ENCODE data around the gene EHBP1L1. TPM values are rescaled to one million over a fixed set of nuclear protein-coding genes. Genes with fewer than 3 reads are reported as not detected.
A peak's percentile ranks its signal among the peaks of the same experiment; 100 is the strongest.

Gene EHBP1L1
- total and polyA plus RNA-seq, 2 of the 13 experiments (the other 11 are each of a cell fraction or from before 2014, with no cell fraction given): 8.3 to 10.6 TPM

DNA sequence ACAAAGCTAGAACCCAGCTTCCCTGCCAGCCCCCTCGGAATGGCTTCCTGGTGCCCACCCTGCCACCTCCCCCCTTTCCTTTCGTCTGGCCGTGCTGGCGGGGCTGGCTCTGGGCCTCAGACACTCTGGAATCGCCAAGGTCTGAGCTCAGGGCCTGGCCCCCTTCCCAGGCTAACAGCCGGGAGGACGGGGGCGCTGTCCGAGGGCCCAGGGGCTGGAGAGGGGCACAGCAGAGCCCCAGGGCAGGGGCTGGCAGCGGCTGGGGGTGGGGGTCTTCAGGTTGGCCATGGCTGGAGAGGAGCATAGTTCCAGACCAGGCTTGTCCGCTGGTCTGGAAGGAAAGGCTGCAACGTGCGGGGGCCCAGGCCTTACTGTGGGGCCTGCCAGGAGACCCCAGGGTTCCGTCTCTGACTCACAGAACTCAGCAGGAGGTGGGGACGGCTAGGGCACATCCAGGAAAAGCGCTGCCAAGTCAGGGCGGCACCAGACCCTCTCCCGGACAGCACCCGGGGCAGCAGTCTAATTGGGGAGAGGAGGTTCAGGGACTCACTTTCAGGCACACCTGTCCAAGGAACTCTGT lies 16.8 kb upstream of the EHBP1L1 start (continued):
- 0 out of 2 replicates have a peak, but pooled peaks have one; percentile 41 for TF ChIP-seq NRL (CRISPR knock-in tag; IDR thresholded peaks at IDR 0.05; ENCODE audit: borderline replicate concordance)
- no peak for TF ChIP-seq NCOA2 (CRISPR knock-in tag; IDR thresholded peaks at IDR 0.05)
- TF ChIP-seq ZNF484 (CRISPR knock-in tag; IDR thresholded peaks at IDR 0.05; ENCODE audit: borderline replicate concordance, low read depth): no peak
- TF ChIP-seq ZNF660 (CRISPR knock-in tag; IDR thresholded peaks at IDR 0.05; ENCODE audit: borderline replicate concordance, low read depth): no peak
- TF ChIP-seq ZFX (CRISPR knock-in tag; IDR thresholded peaks at IDR 0.05; ENCODE audit: low read depth): peak; percentile 61
- TF ChIP-seq CSRNP1 (CRISPR knock-in tag; IDR thresholded peaks at IDR 0.05): 0 out of 2 replicates have a peak, but pooled peaks have one; percentile 5
- TF ChIP-seq, protein P1, sequence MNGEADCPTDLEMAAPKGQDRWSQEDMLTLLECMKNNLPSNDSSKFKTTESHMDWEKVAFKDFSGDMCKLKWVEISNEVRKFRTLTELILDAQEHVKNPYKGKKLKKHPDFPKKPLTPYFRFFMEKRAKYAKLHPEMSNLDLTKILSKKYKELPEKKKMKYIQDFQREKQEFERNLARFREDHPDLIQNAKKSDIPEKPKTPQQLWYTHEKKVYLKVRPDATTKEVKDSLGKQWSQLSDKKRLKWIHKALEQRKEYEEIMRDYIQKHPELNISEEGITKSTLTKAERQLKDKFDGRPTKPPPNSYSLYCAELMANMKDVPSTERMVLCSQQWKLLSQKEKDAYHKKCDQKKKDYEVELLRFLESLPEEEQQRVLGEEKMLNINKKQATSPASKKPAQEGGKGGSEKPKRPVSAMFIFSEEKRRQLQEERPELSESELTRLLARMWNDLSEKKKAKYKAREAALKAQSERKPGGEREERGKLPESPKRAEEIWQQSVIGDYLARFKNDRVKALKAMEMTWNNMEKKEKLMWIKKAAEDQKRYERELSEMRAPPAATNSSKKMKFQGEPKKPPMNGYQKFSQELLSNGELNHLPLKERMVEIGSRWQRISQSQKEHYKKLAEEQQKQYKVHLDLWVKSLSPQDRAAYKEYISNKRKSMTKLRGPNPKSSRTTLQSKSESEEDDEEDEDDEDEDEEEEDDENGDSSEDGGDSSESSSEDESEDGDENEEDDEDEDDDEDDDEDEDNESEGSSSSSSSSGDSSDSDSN (CRISPR knock-in tag; IDR thresholded peaks at IDR 0.05): no peak
- TF ChIP-seq CENPT (CRISPR knock-in tag; IDR thresholded peaks at IDR 0.05; ENCODE audit: low read depth): no peak
- 0 out of 2 replicates have a peak, but pooled peaks have one; percentile 16 for TF ChIP-seq MYC (CRISPR knock-in tag; IDR thresholded peaks at IDR 0.05; ENCODE audit: borderline replicate concordance)
- TF ChIP-seq ZNF282 (IDR thresholded peaks at IDR 0.05; ENCODE audit: partially characterized antibody): no peak
- no peak for TF ChIP-seq SMC3 (IDR thresholded peaks at IDR 0.05; ENCODE audit: low read length)
- no peak for TF ChIP-seq TBX3 (IDR thresholded peaks at IDR 0.05; ENCODE audit: borderline replicate concordance)
- 0 out of 2 replicates have a peak, but pooled peaks have one; percentile 72 for TF ChIP-seq ZNF703 (CRISPR knock-in tag; IDR thresholded peaks at IDR 0.05; ENCODE audit: borderline replicate concordance)
- TF ChIP-seq TFE3 (CRISPR knock-in tag; IDR thresholded peaks at IDR 0.05): no peak
- no peak for TF ChIP-seq NR0B2 (CRISPR knock-in tag; IDR thresholded peaks at IDR 0.05)
- TF ChIP-seq KLF13 (CRISPR knock-in tag; IDR thresholded peaks at IDR 0.05): no peak
- 0 out of 2 replicates have a peak, but pooled peaks have one; percentile 13 for TF ChIP-seq ZFP90 (CRISPR knock-in tag; IDR thresholded peaks at IDR 0.05; ENCODE audit: borderline replicate concordance)
- no peak for TF ChIP-seq SAFB2 (CRISPR knock-in tag; IDR thresholded peaks at IDR 0.05; ENCODE audit: borderline replicate concordance, low read depth)
- peak; percentile 78; the same call in 1 of the 2 replicates for TF ChIP-seq HNRNPL (IDR thresholded peaks at IDR 0.05; ENCODE audit: low read depth, low read length)
- TF ChIP-seq ZNF674 (CRISPR knock-in tag; IDR thresholded peaks at IDR 0.05; ENCODE audit: low read depth): no peak
- TF ChIP-seq ZNF44 (CRISPR knock-in tag; IDR thresholded peaks at IDR 0.05): no peak
- no peak for TF ChIP-seq PHF8 (CRISPR knock-in tag; IDR thresholded peaks at IDR 0.05)
- peak; percentile 30 for TF ChIP-seq MED8 (CRISPR knock-in tag; IDR thresholded peaks at IDR 0.05; ENCODE audit: insufficient replicate concordance)
- no peak for TF ChIP-seq ZNF790 (CRISPR knock-in tag; IDR thresholded peaks at IDR 0.05; ENCODE audit: borderline replicate concordance)
- TF ChIP-seq ZNF510 (CRISPR knock-in tag; IDR thresholded peaks at IDR 0.05; ENCODE audit: low read depth): no peak

All from HepG2 (cell line).